Measurements from ENCODE around the gene PWWP2B.

- no peak for TF ChIP-seq CTCF (conservative IDR thresholded peaks at IDR 0.05)
- no peak for TF ChIP-seq ZFX (IDR thresholded peaks at IDR 0.05)
These were observed 17.5 kb downstream of the PWWP2B start for GRCh38 chr10:132414402-132415016.
